Muscle of leg (tissue), 11 donors: ENCODE results near the gene CDKN2A. TPM values are rescaled to one million over a fixed set of nuclear protein-coding genes. Genes with fewer than 3 reads are reported as not detected.

ENCODE experiments used
- DNase-seq: peaks from one replicate; pipeline ENCODE4 v3.0.0; 2013
- H3K27ac ChIP-seq: one replicate; pipeline ENCODE4 v1.5.1; 2013; ENCODE audit warnings: mild to moderate bottlenecking, low read length, control low read depth
- H3K27me3 ChIP-seq: one replicate; pipeline ENCODE4 v1.6.1; 2013; ENCODE audit warnings: low read length; ENCODE audit not compliant: control insufficient read depth, insufficient read depth
- H3K36me3 ChIP-seq: one replicate; pipeline ENCODE4 v1.6.1; 2013; ENCODE audit warnings: low read length; ENCODE audit not compliant: control insufficient read depth, insufficient read depth
- H3K4me1 ChIP-seq: one replicate; pipeline ENCODE4 v1.6.1; 2013; ENCODE audit warnings: low read length; ENCODE audit not compliant: control insufficient read depth, insufficient read depth
- H3K4me3 ChIP-seq: one replicate; pipeline ENCODE4 v1.5.1; 2013; ENCODE audit warnings: low read length, control low read depth
- H3K9me3 ChIP-seq: replicated peaks from 2 replicates; pipeline ENCODE4 v1.6.1; 2013; ENCODE audit warnings: low read depth, low read length; ENCODE audit not compliant: control insufficient read depth
- WGBS: methylation state at CpG from one replicate; pipeline ENCODE4 v1.1.5; 2013; ENCODE audit warnings: missing lambda C conversion rate; ENCODE audit not compliant: insufficient coverage; 5-methylcytosine and 5-hydroxymethylcytosine counted together
- polyA plus RNA-seq, 8 donors: library from polyadenylated mRNA; unstranded; fragments of 120-200 nt; gene quantifications; one replicate each; pipeline versions ENCODE4 v1.2.1 to v1.2.3, GENCODE V29; 2013; ENCODE audit warnings: inconsistent platforms in 1 of 8, low replicate concordance in 1 of 8; ENCODE audit not compliant: insufficient read length in 8 of 8, insufficient read depth in 1 of 8
- total RNA-seq: library from RNA; stranded (reverse); fragments of 120-200 nt; gene quantifications from one replicate; pipeline ENCODE4 v1.2.4, GENCODE V29; 2013

The CDKN2A gene
- total and polyA plus RNA-seq, 9 donors: 0.20 to 0.49 (median 0.24) TPM; not detected in 1

GRCh38 chr9:21984101-21984500 lies 10.1 kb downstream of the CDKN2A start:
- no peak for DNase-seq
- Histone ChIP-seq H3K36me3 (no peaks in the 10 kb centered on the region), H3K27ac (no peak overlapping the region), H3K9me3 (no peaks in the 10 kb centered on the region), H3K4me3 (no peak overlapping the region), H3K27me3 (peaks cover 11% of the 10 kb centered on the region), H3K4me1 (no peaks in the 10 kb centered on the region)

GRCh38 chr9:21983561-21983935 lies 10.6 kb downstream of the CDKN2A start:
- H3K4me1 ChIP-seq: no peaks in the 10 kb centered on the region
- WGBS: no CpG with 5 or more reads among the region's 1 CpG
- H3K36me3 ChIP-seq: no peaks in the 10 kb centered on the region
- DNase-seq: no peak
- H3K27me3 ChIP-seq: peaks cover 14% of the 10 kb centered on the region
- H3K9me3 ChIP-seq: no peaks in the 10 kb centered on the region
- H3K4me3 ChIP-seq: no peak overlapping the region
- H3K27ac ChIP-seq: no peak overlapping the region

GRCh38 chr9:21982861-21983560 lies 11.2 kb downstream of the CDKN2A start:
- Histone ChIP-seq H3K36me3 (no peaks in the 10 kb centered on the region), H3K27ac (no peak overlapping the region), H3K9me3 (no peaks in the 10 kb centered on the region), H3K4me3 (no peak overlapping the region), H3K27me3 (peaks cover 13% of the 10 kb centered on the region), H3K4me1 (no peaks in the 10 kb centered on the region)
- DNase-seq: no peak
- no CpG with 5 or more reads among the region's 1 CpG for WGBS

GRCh38 chr9:21982391-21982790 lies 11.8 kb downstream of the CDKN2A start:
- Histone ChIP-seq H3K4me3 (no peak overlapping the region), H3K27ac (no peak overlapping the region), H3K4me1 (no peaks in the 10 kb centered on the region), H3K27me3 (peaks cover 15% of the 10 kb centered on the region), H3K9me3 (no peaks in the 10 kb centered on the region), H3K36me3 (no peaks in the 10 kb centered on the region)
- no CpG with 5 or more reads among the region's 1 CpG for WGBS
- DNase-seq: no peak

GRCh38 chr9:21976334-21976875 lies 17.8 kb downstream of the CDKN2A start:
- H3K27me3 ChIP-seq: peaks cover 51% of the 10 kb centered on the region
- DNase-seq: no peak
- WGBS: 15% methylated on average over 6 of the region's 19 CpGs
- no peak overlapping the region for H3K4me3 ChIP-seq
- no peaks in the 10 kb centered on the region for H3K9me3 ChIP-seq
- H3K36me3 ChIP-seq: no peaks in the 10 kb centered on the region
- H3K4me1 ChIP-seq: peaks cover 13% of the 10 kb centered on the region
- no peak overlapping the region for H3K27ac ChIP-seq

- Histone ChIP-seq H3K4me1 (peaks cover 13% of the 10 kb centered on the region), H3K4me3 (peak overlapping the region; percentile 30), H3K36me3 (no peaks in the 10 kb centered on the region), H3K27ac (no peak overlapping the region), H3K9me3 (no peaks in the 10 kb centered on the region), H3K27me3 (peaks cover 61% of the 10 kb centered on the region)
- 0% methylated on average over 36 of the region's 51 CpGs for WGBS
- peak; percentile 21 for DNase-seq
Measured at GRCh38 chr9:21974722-21975409, 19.3 kb downstream of the CDKN2A start.

GRCh38 chr9:21974343-21974721 lies 19.9 kb downstream of the CDKN2A start:
- H3K4me1 ChIP-seq: peaks cover 13% of the 10 kb centered on the region
- no peak for DNase-seq
- H3K4me3 ChIP-seq: peak overlapping the region; percentile 30
- H3K27ac ChIP-seq: no peak overlapping the region
- H3K36me3 ChIP-seq: no peaks in the 10 kb centered on the region
- no peaks in the 10 kb centered on the region for H3K9me3 ChIP-seq
- peaks cover 64% of the 10 kb centered on the region for H3K27me3 ChIP-seq
- WGBS: 2% methylated on average over 21 of the region's 21 CpGs

GRCh38 chr9:21972361-21972760 lies 21.8 kb downstream of the CDKN2A start:
- no peak for DNase-seq
- H3K4me3 ChIP-seq: no peak overlapping the region
- H3K36me3 ChIP-seq: no peaks in the 10 kb centered on the region
- H3K27ac ChIP-seq: no peak overlapping the region
- peaks cover 13% of the 10 kb centered on the region for H3K4me1 ChIP-seq
- no peaks in the 10 kb centered on the region for H3K9me3 ChIP-seq
- H3K27me3 ChIP-seq: peaks cover 75% of the 10 kb centered on the region

GRCh38 chr9:21970800-21971640 lies 23.2 kb downstream of the CDKN2A start:
- Histone ChIP-seq H3K4me1 (peaks cover 13% of the 10 kb centered on the region), H3K9me3 (no peaks in the 10 kb centered on the region), H3K27me3 (peaks cover 77% of the 10 kb centered on the region), H3K27ac (no peak overlapping the region), H3K36me3 (no peaks in the 10 kb centered on the region), H3K4me3 (no peak overlapping the region)
- DNase-seq: no peak
- whole genome bisulfite sequencing: 1% methylated on average over 39 of the region's 45 CpGs
